ENCODE results near the gene OTOP3. TPM values are rescaled to one million over a fixed set of nuclear protein-coding genes. Genes with fewer than 3 reads are reported as not detected.

Gene OTOP3
- polyA plus RNA-seq, 3 donors = not detected

DNA sequence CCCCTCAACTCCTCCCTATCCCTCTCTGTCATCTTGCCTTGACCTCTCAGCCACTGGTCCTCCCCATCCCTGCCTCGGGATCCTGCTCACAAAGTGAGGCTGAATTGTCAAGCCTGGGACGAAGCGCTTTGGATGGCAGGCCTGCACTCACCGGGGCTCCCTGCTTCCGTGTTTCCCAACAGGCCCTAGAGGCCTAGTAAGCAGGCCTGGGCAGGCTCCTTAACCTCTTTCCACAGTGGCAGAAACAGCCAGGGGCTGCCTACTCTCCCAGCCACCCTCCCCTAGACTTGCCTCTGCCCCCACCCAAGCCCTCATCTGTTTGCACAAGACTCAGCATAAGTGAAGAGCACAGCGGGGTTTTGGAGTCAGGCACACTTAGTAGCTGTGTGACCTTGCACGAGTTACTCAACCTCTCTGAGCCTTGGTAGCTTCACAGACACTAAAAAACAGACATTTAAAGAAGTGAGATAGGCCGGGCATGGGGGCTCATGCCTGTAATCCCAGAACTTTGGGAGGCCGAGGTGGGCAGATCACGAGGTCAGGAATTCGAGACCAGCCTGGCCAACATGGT lies 37.2 kb upstream of the OTOP3 start:
- H3K36me3 Mint-ChIP-seq = peaks cover 0 to 1% of the 10 kb centered on the region in 2 donors
- 94% methylated on average over 7 of the region's 11 CpGs for WGBS (ENCODE audit: insufficient coverage)
- H3K79me2 ChIP-seq (ENCODE audit: insufficient read depth, low read length) = no peaks in the 10 kb centered on the region
- no peaks in the 10 kb centered on the region for H4K20me1 ChIP-seq (ENCODE audit: insufficient read depth, low read length)
- no peak for DNase-seq
- H3K4me1 Mint-ChIP-seq = peaks cover 2% of the 10 kb centered on the region
- peaks cover 0 to 9% (median 3%) of the 10 kb centered on the region in 7 donors for H3K9me3 Mint-ChIP-seq
- H3K27me3 ChIP-seq (ENCODE audit: control insufficient read depth in 2 of 2, insufficient read depth in 2 of 2, low read length in 2 of 2) = peaks cover 13 to 43% of the 10 kb centered on the region in 2 donors
- peak overlapping the region in 1 of 7 donors; percentile 56 for H3K27ac Mint-ChIP-seq
- no peak for TF ChIP-seq CTCF (IDR thresholded peaks at IDR 0.05)
- intact Hi-C loops (cut with micrococcal nuclease) = no loop called here
- H3K27me3 Mint-ChIP-seq (ENCODE audit: low read depth in 3 of 3) = peaks cover 40 to 62% (median 50%) of the 10 kb centered on the region in 3 donors
- peaks cover 0 to 6% of the 10 kb centered on the region in 2 donors for H3K9me3 ChIP-seq (replicated peaks in 1 of 2; ENCODE audit: control insufficient read depth in 1 of 2, insufficient read depth in 1 of 2, low read length in 2 of 2)
- H3K4me1 ChIP-seq (ENCODE audit: control insufficient read depth in 1 of 2, insufficient read depth in 2 of 2, low read length in 2 of 2) = peaks cover 0 to 3% of the 10 kb centered on the region in 2 donors
- H3K4me2 ChIP-seq (replicated peaks; ENCODE audit: extremely low read depth, low read length, poor library complexity, severe bottlenecking) = no peak overlapping the region
- H3K9ac ChIP-seq (ENCODE audit: insufficient read depth, low read length, poor library complexity, severe bottlenecking) = no peak overlapping the region
- H3K27ac ChIP-seq (ENCODE audit: low read depth in 1 of 2, low read length in 2 of 2) = no peak overlapping the region
- no peak overlapping the region for H2AFZ ChIP-seq (ENCODE audit: insufficient read depth, low read depth, low read length, poor library complexity, severe bottlenecking)
- no peaks in the 10 kb centered on the region for H3K36me3 ChIP-seq (replicated peaks in 1 of 2; ENCODE audit: control insufficient read depth in 1 of 2, insufficient read depth in 2 of 2, low read length in 2 of 2)
- H3K4me3 Mint-ChIP-seq = no peak overlapping the region
- no peak overlapping the region for H3K4me3 ChIP-seq (replicated peaks in 1 of 3; ENCODE audit: low read depth in 2 of 3, low read length in 3 of 3)

GRCh38 chr17:74900208-74900607 lies 35.5 kb upstream of the OTOP3 start:
- Histone ChIP-seq H3K9ac (ENCODE audit: insufficient read depth, low read length, poor library complexity, severe bottlenecking) (no peak overlapping the region), H3K9me3 (replicated peaks in 1 of 2; ENCODE audit: control insufficient read depth in 1 of 2, insufficient read depth in 1 of 2, low read length in 2 of 2) (no peaks in the 10 kb centered on the region), H3K4me2 (replicated peaks; ENCODE audit: extremely low read depth, low read length, poor library complexity, severe bottlenecking) (no peak overlapping the region), H2AFZ (ENCODE audit: insufficient read depth, low read depth, low read length, poor library complexity, severe bottlenecking) (no peak overlapping the region), H3K27ac (ENCODE audit: low read depth in 1 of 2, low read length in 2 of 2) (no peak overlapping the region), H4K20me1 (ENCODE audit: insufficient read depth, low read length) (no peaks in the 10 kb centered on the region), H3K36me3 (replicated peaks in 1 of 2; ENCODE audit: control insufficient read depth in 1 of 2, insufficient read depth in 2 of 2, low read length in 2 of 2) (no peaks in the 10 kb centered on the region), H3K79me2 (ENCODE audit: insufficient read depth, low read length) (no peaks in the 10 kb centered on the region), H3K27me3 (ENCODE audit: control insufficient read depth in 2 of 2, insufficient read depth in 2 of 2, low read length in 2 of 2) (peaks cover 0 to 34% of the 10 kb centered on the region in 2 donors), H3K4me3 (replicated peaks in 1 of 3; ENCODE audit: low read depth in 2 of 3, low read length in 3 of 3) (no peak overlapping the region), H3K4me1 (ENCODE audit: control insufficient read depth in 1 of 2, insufficient read depth in 2 of 2, low read length in 2 of 2) (no peaks in the 10 kb centered on the region)
- Mint-ChIP-seq H3K4me1 (no peaks in the 10 kb centered on the region), H3K36me3 (no peaks in the 10 kb centered on the region), H3K4me3 (no peak overlapping the region), H3K9me3 (peaks cover 0 to 5% (median 0%) of the 10 kb centered on the region in 7 donors), H3K27me3 (ENCODE audit: low read depth in 3 of 3) (peaks cover 41 to 58% (median 42%) of the 10 kb centered on the region in 3 donors), H3K27ac (no peak overlapping the region)
- no peak for DNase-seq
- intact Hi-C loops (cut with micrococcal nuclease) = no loop called here
- 92% methylated on average over 5 of the region's 8 CpGs for WGBS (ENCODE audit: insufficient coverage)
- TF ChIP-seq CTCF (IDR thresholded peaks at IDR 0.05) = no peak

Measured in CD14-positive monocyte (primary cell).